Left renal pelvis (tissue), 4 donors: ENCODE measurements around the gene DAO. TPM values are rescaled to one million over a fixed set of nuclear protein-coding genes. Genes with fewer than 3 reads are reported as not detected.

Experiments
- DNase-seq, 4 donors: peaks; one replicate each; pipeline ENCODE4 v3.0.0-alpha.2; 2013; ENCODE audit warnings: low read depth in 4 of 4, low spot score in 3 of 4
- polyA plus RNA-seq, 4 donors: library from polyadenylated mRNA; unstranded; fragments of 120-200 nt; gene quantifications; one replicate each; pipeline ENCODE4 v1.2.1, GENCODE V29; 2013; ENCODE audit not compliant: insufficient read length in 4 of 4

Gene DAO
- polyA plus RNA-seq, 4 donors = 0.33 to 1.1 (median 0.94) TPM

GRCh38 chr12:108868781-108869180 lies 11.1 kb upstream of the DAO start:
- no peak for DNase-seq

GRCh38 chr12:108875280-108875679 lies 4.6 kb upstream of the DAO start:
- DNase-seq = no peak

GRCh38 chr12:108875682-108876361 lies 4.1 kb upstream of the DAO start:
- DNase-seq = no peak

- DNase-seq = no peak
Observed at GRCh38 chr12:108876550-108876949, 3.3 kb upstream of the DAO start.

- DNase-seq = no peak
Observed at GRCh38 chr12:108881953-108882352, 2.1 kb downstream of the DAO start.

- no peak for DNase-seq
Observed at GRCh38 chr12:108884116-108885012, 4.5 kb downstream of the DAO start.

GRCh38 chr12:108886873-108887629 lies 7.2 kb downstream of the DAO start:
- no peak for DNase-seq

GRCh38 chr12:108888031-108888430 lies 8.1 kb downstream of the DAO start:
- DNase-seq = no peak

GRCh38 chr12:108890208-108890607 lies 10.3 kb downstream of the DAO start:
- no peak for DNase-seq

GRCh38 chr12:108895220-108895802 lies 15.4 kb downstream of the DAO start:
- DNase-seq = no peak

- DNase-seq = no peak
Observed at GRCh38 chr12:108896336-108896735, 16.4 kb downstream of the DAO start.

- no peak for DNase-seq
Observed at GRCh38 chr12:108896817-108897216, 16.9 kb downstream of the DAO start.

GRCh38 chr12:108899145-108899544 lies 19.3 kb downstream of the DAO start:
- DNase-seq = no peak

- no peak for DNase-seq
Observed at GRCh38 chr12:108905725-108906124, 25.8 kb downstream of the DAO start.

GRCh38 chr12:108906971-108907370 lies 27.1 kb downstream of the DAO start:
- DNase-seq = no peak

GRCh38 chr12:108907839-108908351 lies 28.0 kb downstream of the DAO start:
- no peak for DNase-seq

- DNase-seq = no peak
Observed at GRCh38 chr12:108910336-108910735, 30.4 kb downstream of the DAO start.

GRCh38 chr12:108911915-108912314 lies 32.0 kb downstream of the DAO start:
- DNase-seq = no peak

- DNase-seq = no peak
Observed at GRCh38 chr12:108912361-108912760, 32.5 kb downstream of the DAO start.

- DNase-seq = no peak
Observed at GRCh38 chr12:108914121-108914531, 34.2 kb downstream of the DAO start.
